ENCODE results near the gene ROR2. TPM values are rescaled to one million over a fixed set of nuclear protein-coding genes. Genes with fewer than 3 reads are reported as not detected.

Gene ROR2
- total and polyA plus RNA-seq, 4 donors = 0.13 to 0.84 (median 0.52) TPM

DNA sequence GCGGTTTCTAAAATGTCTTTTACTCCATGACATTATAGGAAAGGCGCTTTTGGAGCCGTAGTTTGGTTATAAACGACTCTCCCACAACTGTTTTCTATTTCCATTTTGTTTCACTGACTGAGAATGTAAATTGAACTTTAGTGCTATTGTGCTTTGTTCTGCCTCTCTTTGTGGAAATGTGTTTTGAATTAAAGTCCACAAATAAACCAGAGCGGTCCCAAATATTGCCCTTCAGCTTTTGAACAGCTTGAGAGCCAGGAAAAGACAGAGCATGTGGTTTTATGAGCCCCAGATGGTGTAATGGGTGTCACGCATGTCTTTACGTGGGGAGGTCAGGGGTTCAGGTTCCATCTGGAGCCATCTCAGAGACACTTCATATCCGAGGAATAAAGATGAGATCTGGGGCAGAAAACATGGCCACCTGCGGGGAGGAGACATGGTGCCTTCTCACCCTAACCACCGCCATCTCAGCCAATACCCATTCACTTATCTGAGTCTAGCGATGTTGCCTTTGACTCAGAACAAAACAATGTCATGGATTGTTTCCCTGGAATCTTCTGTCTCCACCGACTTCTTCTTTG is 42.5 kb upstream of the ROR2 start:
- no peak overlapping the region for H3K9ac ChIP-seq (ENCODE audit: low read depth in 1 of 2, low read length in 2 of 2)
- no peak overlapping the region for H3K4me3 ChIP-seq (ENCODE audit: low read depth in 1 of 3, low read length in 3 of 3)
- no peaks in the 10 kb centered on the region for H3K4me1 ChIP-seq (ENCODE audit: control insufficient read depth in 4 of 4, insufficient read depth in 4 of 4, low read length in 3 of 4)

DNA sequence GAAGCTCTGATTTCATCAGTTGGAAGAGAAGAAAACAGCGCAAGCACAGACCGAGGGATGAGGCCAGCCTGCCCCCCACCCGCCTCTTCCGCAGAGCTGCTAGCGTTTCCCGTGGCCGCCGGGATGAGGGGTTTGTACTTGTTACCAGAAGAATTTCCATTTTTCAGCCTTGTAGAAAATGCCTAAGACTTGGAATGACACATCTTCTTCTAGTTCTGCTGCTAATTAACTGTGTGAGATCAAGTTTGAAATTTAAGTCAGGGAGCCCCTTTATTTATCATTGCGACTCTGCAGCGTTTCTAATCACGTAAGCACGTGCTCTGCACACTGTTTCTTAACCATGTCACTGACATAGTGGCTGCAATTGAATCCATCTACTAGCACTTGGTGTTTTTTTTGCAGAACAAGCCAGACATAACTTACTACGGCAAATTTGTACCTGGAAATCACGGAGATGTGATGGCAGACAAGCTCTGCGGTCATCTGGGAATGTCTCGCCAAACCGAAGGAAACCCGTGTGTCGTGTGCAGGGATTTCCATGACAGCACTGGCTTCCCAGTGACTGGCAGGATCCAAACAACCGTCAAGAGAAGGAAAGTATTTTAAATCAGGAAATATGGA is 41.8 kb upstream of the ROR2 start:
- no peak overlapping the region for H3K4me3 ChIP-seq (ENCODE audit: low read depth in 1 of 3, low read length in 3 of 3)
- 84% methylated on average over 20 of the region's 20 CpGs for WGBS
- H3K9ac ChIP-seq (ENCODE audit: low read depth in 1 of 2, low read length in 2 of 2) = no peak overlapping the region
- H3K36me3 ChIP-seq (ENCODE audit: control insufficient read depth in 4 of 4, insufficient read depth in 3 of 4, low read depth in 1 of 4, low read length in 3 of 4) = no peaks in the 10 kb centered on the region
- H3K27ac ChIP-seq (ENCODE audit: low read depth in 1 of 2, low read length in 2 of 2) = no peak overlapping the region
- TF ChIP-seq, protein P1, sequence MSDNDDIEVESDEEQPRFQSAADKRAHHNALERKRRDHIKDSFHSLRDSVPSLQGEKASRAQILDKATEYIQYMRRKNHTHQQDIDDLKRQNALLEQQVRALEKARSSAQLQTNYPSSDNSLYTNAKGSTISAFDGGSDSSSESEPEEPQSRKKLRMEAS (IDR thresholded peaks at IDR 0.05) = no peak
- H3K9me3 ChIP-seq (ENCODE audit: control insufficient read depth in 4 of 4, low read length in 3 of 4) = no peaks in the 10 kb centered on the region
- DNase-seq (ENCODE audit: low spot score) = no peak
- H3K27me3 ChIP-seq (ENCODE audit: control insufficient read depth in 4 of 4, insufficient read depth in 4 of 4, low read length in 3 of 4) = no peaks in the 10 kb centered on the region
- H3K4me1 ChIP-seq (ENCODE audit: control insufficient read depth in 4 of 4, insufficient read depth in 4 of 4, low read length in 3 of 4) = no peaks in the 10 kb centered on the region

More for the DNA sequence above, 42.5 kb upstream of the ROR2 start:
- WGBS = 74% methylated on average over 12 of the region's 12 CpGs
- no peaks in the 10 kb centered on the region for H3K27me3 ChIP-seq (ENCODE audit: control insufficient read depth in 4 of 4, insufficient read depth in 4 of 4, low read length in 3 of 4)
- H3K9me3 ChIP-seq (ENCODE audit: control insufficient read depth in 4 of 4, low read length in 3 of 4) = no peaks in the 10 kb centered on the region
- no peak for DNase-seq (ENCODE audit: low spot score)
- H3K27ac ChIP-seq (ENCODE audit: low read depth in 1 of 2, low read length in 2 of 2) = no peak overlapping the region
- no peaks in the 10 kb centered on the region for H3K36me3 ChIP-seq (ENCODE audit: control insufficient read depth in 4 of 4, insufficient read depth in 3 of 4, low read depth in 1 of 4, low read length in 3 of 4)
- TF ChIP-seq HNF4G (IDR thresholded peaks at IDR 0.05) = no peak
- no peak for TF ChIP-seq RXRA (IDR thresholded peaks at IDR 0.05)
- TF ChIP-seq, protein P2, sequence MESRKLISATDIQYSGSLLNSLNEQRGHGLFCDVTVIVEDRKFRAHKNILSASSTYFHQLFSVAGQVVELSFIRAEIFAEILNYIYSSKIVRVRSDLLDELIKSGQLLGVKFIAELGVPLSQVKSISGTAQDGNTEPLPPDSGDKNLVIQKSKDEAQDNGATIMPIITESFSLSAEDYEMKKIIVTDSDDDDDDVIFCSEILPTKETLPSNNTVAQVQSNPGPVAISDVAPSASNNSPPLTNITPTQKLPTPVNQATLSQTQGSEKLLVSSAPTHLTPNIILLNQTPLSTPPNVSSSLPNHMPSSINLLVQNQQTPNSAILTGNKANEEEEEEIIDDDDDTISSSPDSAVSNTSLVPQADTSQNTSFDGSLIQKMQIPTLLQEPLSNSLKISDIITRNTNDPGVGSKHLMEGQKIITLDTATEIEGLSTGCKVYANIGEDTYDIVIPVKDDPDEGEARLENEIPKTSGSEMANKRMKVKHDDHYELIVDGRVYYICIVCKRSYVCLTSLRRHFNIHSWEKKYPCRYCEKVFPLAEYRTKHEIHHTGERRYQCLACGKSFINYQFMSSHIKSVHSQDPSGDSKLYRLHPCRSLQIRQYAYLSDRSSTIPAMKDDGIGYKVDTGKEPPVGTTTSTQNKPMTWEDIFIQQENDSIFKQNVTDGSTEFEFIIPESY (IDR thresholded peaks at IDR 0.05) = no peak
- no peak for TF ChIP-seq RAD21 (IDR thresholded peaks at IDR 0.05)

DNA sequence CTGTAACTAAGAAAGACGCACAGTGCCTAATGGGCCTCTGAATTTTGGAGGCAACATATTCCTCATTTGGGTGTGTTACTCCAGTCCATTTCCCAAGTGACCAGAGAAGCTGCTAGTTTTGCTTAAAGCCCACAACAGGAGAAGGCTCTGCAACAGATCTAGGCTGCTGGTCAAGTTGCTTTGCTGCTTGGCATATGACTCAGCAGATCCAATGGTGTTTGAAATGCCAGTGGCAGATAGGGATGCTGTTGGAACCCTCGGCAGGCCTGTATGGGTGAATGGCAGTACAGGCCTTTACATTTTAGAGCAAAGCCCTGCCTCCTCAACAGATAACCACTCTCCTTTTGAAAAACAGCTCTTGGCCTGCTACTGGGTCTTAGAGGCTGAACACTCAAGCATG is 36.2 kb upstream of the ROR2 start:
- Histone ChIP-seq H3K27ac (ENCODE audit: low read depth in 1 of 2, low read length in 2 of 2) (no peak overlapping the region), H3K4me3 (ENCODE audit: low read depth in 1 of 3, low read length in 3 of 3) (no peak overlapping the region), H3K27me3 (ENCODE audit: control insufficient read depth in 4 of 4, insufficient read depth in 4 of 4, low read length in 3 of 4) (no peaks in the 10 kb centered on the region), H3K9me3 (ENCODE audit: control insufficient read depth in 4 of 4, low read length in 3 of 4) (no peaks in the 10 kb centered on the region), H3K9ac (ENCODE audit: low read depth in 1 of 2, low read length in 2 of 2) (no peak overlapping the region), H3K36me3 (ENCODE audit: control insufficient read depth in 4 of 4, insufficient read depth in 3 of 4, low read depth in 1 of 4, low read length in 3 of 4) (no peaks in the 10 kb centered on the region), H3K4me1 (ENCODE audit: control insufficient read depth in 4 of 4, insufficient read depth in 4 of 4, low read length in 3 of 4) (no peaks in the 10 kb centered on the region)
- no peak for DNase-seq (ENCODE audit: low spot score)
- WGBS = 89% methylated on average over 2 of the region's 2 CpGs
- TF ChIP-seq RXRA (IDR thresholded peaks at IDR 0.05) (no peak), TAF1 (conservative IDR thresholded peaks at IDR 0.05) (no peak), EGR1 (IDR thresholded peaks at IDR 0.05; ENCODE audit: low read depth in 2 of 2) (no peak), JUND (IDR thresholded peaks at IDR 0.05) (no peak), FOXA2 (IDR thresholded peaks at IDR 0.05) (no peak)
- TF ChIP-seq, protein P3, sequence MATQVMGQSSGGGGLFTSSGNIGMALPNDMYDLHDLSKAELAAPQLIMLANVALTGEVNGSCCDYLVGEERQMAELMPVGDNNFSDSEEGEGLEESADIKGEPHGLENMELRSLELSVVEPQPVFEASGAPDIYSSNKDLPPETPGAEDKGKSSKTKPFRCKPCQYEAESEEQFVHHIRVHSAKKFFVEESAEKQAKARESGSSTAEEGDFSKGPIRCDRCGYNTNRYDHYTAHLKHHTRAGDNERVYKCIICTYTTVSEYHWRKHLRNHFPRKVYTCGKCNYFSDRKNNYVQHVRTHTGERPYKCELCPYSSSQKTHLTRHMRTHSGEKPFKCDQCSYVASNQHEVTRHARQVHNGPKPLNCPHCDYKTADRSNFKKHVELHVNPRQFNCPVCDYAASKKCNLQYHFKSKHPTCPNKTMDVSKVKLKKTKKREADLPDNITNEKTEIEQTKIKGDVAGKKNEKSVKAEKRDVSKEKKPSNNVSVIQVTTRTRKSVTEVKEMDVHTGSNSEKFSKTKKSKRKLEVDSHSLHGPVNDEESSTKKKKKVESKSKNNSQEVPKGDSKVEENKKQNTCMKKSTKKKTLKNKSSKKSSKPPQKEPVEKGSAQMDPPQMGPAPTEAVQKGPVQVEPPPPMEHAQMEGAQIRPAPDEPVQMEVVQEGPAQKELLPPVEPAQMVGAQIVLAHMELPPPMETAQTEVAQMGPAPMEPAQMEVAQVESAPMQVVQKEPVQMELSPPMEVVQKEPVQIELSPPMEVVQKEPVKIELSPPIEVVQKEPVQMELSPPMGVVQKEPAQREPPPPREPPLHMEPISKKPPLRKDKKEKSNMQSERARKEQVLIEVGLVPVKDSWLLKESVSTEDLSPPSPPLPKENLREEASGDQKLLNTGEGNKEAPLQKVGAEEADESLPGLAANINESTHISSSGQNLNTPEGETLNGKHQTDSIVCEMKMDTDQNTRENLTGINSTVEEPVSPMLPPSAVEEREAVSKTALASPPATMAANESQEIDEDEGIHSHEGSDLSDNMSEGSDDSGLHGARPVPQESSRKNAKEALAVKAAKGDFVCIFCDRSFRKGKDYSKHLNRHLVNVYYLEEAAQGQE (IDR thresholded peaks at IDR 0.05) = no peak
- TF ChIP-seq, protein P2 (IDR thresholded peaks at IDR 0.05) = no peak
- TF ChIP-seq, protein P1 (IDR thresholded peaks at IDR 0.05) = no peak

Data from liver (tissue), 9 donors.